ENCODE measurements around the gene SORBS1.

DNA sequence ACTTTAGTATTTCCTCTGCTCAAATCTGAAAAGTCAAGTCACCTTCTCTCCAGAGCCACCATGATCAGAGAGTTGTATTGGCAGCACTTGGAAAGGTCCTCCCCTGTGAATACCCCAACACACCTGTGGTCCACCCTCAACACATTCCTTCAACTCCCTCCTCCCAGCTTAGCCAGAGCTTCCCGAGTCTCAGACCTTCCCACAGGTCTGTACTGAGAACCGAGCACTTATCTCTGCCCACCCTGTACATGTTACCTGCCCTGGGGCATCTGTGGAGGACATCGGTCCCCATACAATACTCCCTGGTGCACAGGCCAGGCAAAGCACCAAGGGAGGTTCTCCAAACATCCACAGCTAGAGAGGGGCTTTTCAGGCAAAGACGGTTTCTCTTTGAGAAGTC lies 30.6 kb downstream of the SORBS1 start:
- TF ChIP-seq POLR2AphosphoS5 (IDR thresholded peaks at IDR 0.05; ENCODE audit: insufficient read depth, low read depth, low read length) (no peak), EZH2 (IDR thresholded peaks at IDR 0.05; ENCODE audit: borderline replicate concordance, low read depth, low read length, severe bottlenecking) (no peak), POLR2A (IDR thresholded peaks at IDR 0.05; ENCODE audit: low read depth, low read length) (no peak), MYC (IDR thresholded peaks at IDR 0.05; ENCODE audit: low read depth, low read length) (no peak), FOS (IDR thresholded peaks at IDR 0.05; ENCODE audit: borderline replicate concordance, insufficient read depth, low read length) (no peak)
- TF ChIP-seq, protein P1, sequence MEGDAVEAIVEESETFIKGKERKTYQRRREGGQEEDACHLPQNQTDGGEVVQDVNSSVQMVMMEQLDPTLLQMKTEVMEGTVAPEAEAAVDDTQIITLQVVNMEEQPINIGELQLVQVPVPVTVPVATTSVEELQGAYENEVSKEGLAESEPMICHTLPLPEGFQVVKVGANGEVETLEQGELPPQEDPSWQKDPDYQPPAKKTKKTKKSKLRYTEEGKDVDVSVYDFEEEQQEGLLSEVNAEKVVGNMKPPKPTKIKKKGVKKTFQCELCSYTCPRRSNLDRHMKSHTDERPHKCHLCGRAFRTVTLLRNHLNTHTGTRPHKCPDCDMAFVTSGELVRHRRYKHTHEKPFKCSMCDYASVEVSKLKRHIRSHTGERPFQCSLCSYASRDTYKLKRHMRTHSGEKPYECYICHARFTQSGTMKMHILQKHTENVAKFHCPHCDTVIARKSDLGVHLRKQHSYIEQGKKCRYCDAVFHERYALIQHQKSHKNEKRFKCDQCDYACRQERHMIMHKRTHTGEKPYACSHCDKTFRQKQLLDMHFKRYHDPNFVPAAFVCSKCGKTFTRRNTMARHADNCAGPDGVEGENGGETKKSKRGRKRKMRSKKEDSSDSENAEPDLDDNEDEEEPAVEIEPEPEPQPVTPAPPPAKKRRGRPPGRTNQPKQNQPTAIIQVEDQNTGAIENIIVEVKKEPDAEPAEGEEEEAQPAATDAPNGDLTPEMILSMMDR (IDR thresholded peaks at IDR 0.05; ENCODE audit: extremely low read depth in 1 of 2, insufficient read depth in 1 of 2, low read depth in 1 of 2, low read length in 2 of 2), result no peak

Data from endothelial cell of umbilical vein (primary cell).